Hematopoietic multipotent progenitor cell treated with erythropoietin and hydrocortisone succinate and interleukin-3 and kit ligand, for 17 days (in vitro differentiated cells): ENCODE data around the gene LCE1F.

Source experiments
- DNase-seq: peaks from one replicate; pipeline ENCODE4 v3.0.0-alpha.2; 2015; ENCODE audit warnings: low spot score

Gene LCE1F

GRCh38 chr1:152776361-152776760 is 1.4 kb downstream of the LCE1F start:
- DNase-seq = no peak

GRCh38 chr1:152777510-152778137 is 2.7 kb downstream of the LCE1F start:
- DNase-seq = no peak

GRCh38 chr1:152783095-152783494 is 8.2 kb downstream of the LCE1F start:
- DNase-seq = no peak

- DNase-seq = no peak
These were observed 11.1 kb downstream of the LCE1F start, which contains the start of gene LCE1E for GRCh38 chr1:152786077-152786476. TSS of gene LCE1E (plus strand) at chr1:152786257. CDS start at chr1:152787300, 1,043 bp downstream.

- DNase-seq = no peak
These were observed 20.7 kb downstream of the LCE1F start for GRCh38 chr1:152795686-152796085.

GRCh38 chr1:152796421-152796820 is 21.5 kb downstream of the LCE1F start, which contains the start of gene LCE1D:
TSS of gene LCE1D (plus strand) at chr1:152796721. CDS start at chr1:152797795, 1,074 bp downstream.
- no peak for DNase-seq

- DNase-seq = no peak
These were observed 26.4 kb downstream of the LCE1F start for GRCh38 chr1:152801333-152801732.

- no peak for DNase-seq
These were observed 31.6 kb downstream of the LCE1F start, which contains the start of gene LCE1C for GRCh38 chr1:152806576-152806975. TSS of gene LCE1C (minus strand) at chr1:152806651. CDS start at chr1:152805478, 1,173 bp downstream.

- no peak for DNase-seq
These were observed 36.1 kb downstream of the LCE1F start for GRCh38 chr1:152811050-152811449.

GRCh38 chr1:152811671-152812070 is 36.7 kb downstream of the LCE1F start, which contains the start of gene LCE1B:
TSS of gene LCE1B (plus strand) at chr1:152811971. CDS start at chr1:152812447, 476 bp downstream.
- DNase-seq = no peak

- no peak for DNase-seq
These were observed 42.4 kb downstream of the LCE1F start for GRCh38 chr1:152817309-152817708.

- no peak for DNase-seq
These were observed 48.4 kb downstream of the LCE1F start for GRCh38 chr1:152823294-152823693.

GRCh38 chr1:152824964-152825363 is 50.0 kb downstream of the LCE1F start:
- DNase-seq = no peak
